Gastrocnemius medialis (tissue), 4 donors: ENCODE measurements around the gene SYS1. TPM values are rescaled to one million over a fixed set of nuclear protein-coding genes. Genes with fewer than 3 reads are reported as not detected.

Source experiments
- ATAC-seq, 2 donors: fragments of 150-250 bp; one replicate each; pipeline ENCODE4 v1.9.1; 2016
- DNase-seq, 2 donors: peaks; one replicate each; pipeline ENCODE4 v3.0.0-alpha.2; 2019
- H3K27ac ChIP-seq, 4 donors: fragments of 200-600 bp; sonication (generic); 1 replicate in 1 of 4; 2 replicates in 3 of 4; pipeline ENCODE4 v1.5.1; 2016 to 2018; ENCODE audit warnings: mild to moderate bottlenecking in 2 of 4, moderate library complexity in 1 of 4
- H3K27me3 ChIP-seq, 3 donors: fragments of 200-600 bp; sonication (generic) in 2 of 3; 1 replicate in 1 of 3; 2 replicates in 2 of 3; pipeline versions ENCODE4 v1.5.1 to v1.6.0; 2016 to 2019; ENCODE audit warnings: mild to moderate bottlenecking in 1 of 3, moderate library complexity in 1 of 3
- H3K36me3 ChIP-seq, 2 donors: fragments of 200-600 bp; sonication (generic) in 1 of 2; one replicate each; pipeline ENCODE4 v1.5.1; 2017 to 2018
- H3K4me1 ChIP-seq, 2 donors: fragments of 200-600 bp; sonication (generic) in 1 of 2; one replicate each; pipeline ENCODE4 v1.5.1; 2016 to 2017; ENCODE audit warnings: mild to moderate bottlenecking in 2 of 2
- H3K4me3 ChIP-seq, 4 donors: fragments of 200-600 bp; sonication (generic) in 3 of 4; 1 replicate in 1 of 4; 2 replicates in 3 of 4; pipeline ENCODE4 v1.5.1; 2016 to 2019; ENCODE audit warnings: mild to moderate bottlenecking in 2 of 4
- H3K9me3 ChIP-seq, 3 donors: fragments of 200-600 bp; sonication (generic) in 2 of 3; 1 replicate in 1 of 3; 2 replicates in 2 of 3; pipeline ENCODE4 v1.5.1; 2016 to 2019
- POLR2A ChIP-seq, 2 donors: fragments of 450-650 bp; IDR thresholded peaks; one replicate each; pipeline ENCODE4 v1.6.1; 2017; ENCODE audit warnings: antibody characterized with exemption in 2 of 2, mild to moderate bottlenecking in 2 of 2, moderate library complexity in 2 of 2
- in situ Hi-C, 4 donors: fragments of 200-750 bp; cut with MboI; loops; one replicate each; pipeline versions ENCODE4 v1.15.0 to v1.8.0; 2017; ENCODE audit warnings: low sequenced_read_pairs in 4 of 4
- intact Hi-C: fragments of 100-400 bp; cut with DNase I; formaldehyde crosslinking; loops from one replicate; pipeline ENCODE4 v1.15.1; 2023; ENCODE audit warnings: low total_unique reads
- total RNA-seq, 4 donors: library from RNA; depleted of rRNA; stranded (reverse); fragments of >200 nt; gene quantifications; one replicate each; pipeline versions ENCODE4 v1.1.0 to v1.2.3, GENCODE V29; 2016
- TF ChIP-seq, protein P1 (sequence below), 5 experiments: fragments of 450-650 bp in 3 of 5; fragments of 200-600 bp in 2 of 5; sonication (generic) in 2 of 5; IDR thresholded peaks in 4 of 5; conservative IDR thresholded peaks in 1 of 5; 1 replicate in 4 of 5; 2 replicates in 1 of 5; pipeline ENCODE4 v1.5.1; 2016 to 2019; ENCODE audit warnings: antibody characterized with exemption in 5 of 5, mild to moderate bottlenecking in 3 of 5, moderate library complexity in 3 of 5

Gene SYS1
- total RNA-seq, 4 donors from 2014 or later, result 34.0 to 59.5 (median 43.7) TPM

DNA sequence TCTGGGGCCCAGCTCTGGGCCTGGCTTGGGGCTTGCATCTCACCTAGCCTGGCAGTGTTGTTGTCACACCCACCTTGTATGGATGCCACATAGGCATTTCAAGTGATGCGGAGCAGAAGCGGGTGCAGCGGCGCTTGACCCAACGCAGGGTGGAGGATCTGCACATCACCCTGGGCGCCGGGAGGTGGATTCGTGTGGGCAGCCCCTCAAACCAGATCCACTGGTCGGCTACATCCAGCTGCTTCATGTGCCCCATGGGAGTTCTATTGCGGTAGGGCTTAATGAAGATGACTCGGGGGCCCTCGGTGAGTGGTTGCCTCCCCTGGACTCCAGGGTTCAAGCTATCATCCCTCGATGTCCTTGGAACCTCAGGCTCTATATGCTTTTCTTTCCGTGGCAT, 12.0 kb downstream of the SYS1 start:
- TF ChIP-seq POLR2A (IDR thresholded peaks at IDR 0.05), result no peak
- TF ChIP-seq, protein P1, sequence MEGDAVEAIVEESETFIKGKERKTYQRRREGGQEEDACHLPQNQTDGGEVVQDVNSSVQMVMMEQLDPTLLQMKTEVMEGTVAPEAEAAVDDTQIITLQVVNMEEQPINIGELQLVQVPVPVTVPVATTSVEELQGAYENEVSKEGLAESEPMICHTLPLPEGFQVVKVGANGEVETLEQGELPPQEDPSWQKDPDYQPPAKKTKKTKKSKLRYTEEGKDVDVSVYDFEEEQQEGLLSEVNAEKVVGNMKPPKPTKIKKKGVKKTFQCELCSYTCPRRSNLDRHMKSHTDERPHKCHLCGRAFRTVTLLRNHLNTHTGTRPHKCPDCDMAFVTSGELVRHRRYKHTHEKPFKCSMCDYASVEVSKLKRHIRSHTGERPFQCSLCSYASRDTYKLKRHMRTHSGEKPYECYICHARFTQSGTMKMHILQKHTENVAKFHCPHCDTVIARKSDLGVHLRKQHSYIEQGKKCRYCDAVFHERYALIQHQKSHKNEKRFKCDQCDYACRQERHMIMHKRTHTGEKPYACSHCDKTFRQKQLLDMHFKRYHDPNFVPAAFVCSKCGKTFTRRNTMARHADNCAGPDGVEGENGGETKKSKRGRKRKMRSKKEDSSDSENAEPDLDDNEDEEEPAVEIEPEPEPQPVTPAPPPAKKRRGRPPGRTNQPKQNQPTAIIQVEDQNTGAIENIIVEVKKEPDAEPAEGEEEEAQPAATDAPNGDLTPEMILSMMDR (IDR thresholded peaks at IDR 0.05 in 4 of 5, conservative IDR thresholded peaks at IDR 0.05 in 1 of 5), result no peak
- no peak overlapping the region for H3K27ac ChIP-seq
- intact Hi-C loops (loop anchor here (1.0 to 5.0 kb wide), 3 partner anchors 56 to 397 kb away; no protein-coding TSS in a partner anchor), in situ Hi-C loops (loop anchor here (5.0 to 25.0 kb wide), 6 partner anchors 37 to 1163 kb away; partner anchors contain the start of gene OSER1 (in 1 of the 4))
- H3K4me1 ChIP-seq, result peaks cover 6 to 12% of the 10 kb centered on the region in 2 donors
- H3K36me3 ChIP-seq, result no peaks in the 10 kb centered on the region
- H3K4me3 ChIP-seq, result no peak overlapping the region
- ATAC-seq (no peak), DNase-seq (no peak)
- no peaks in the 10 kb centered on the region for H3K27me3 ChIP-seq
- no peaks in the 10 kb centered on the region for H3K9me3 ChIP-seq

DNA sequence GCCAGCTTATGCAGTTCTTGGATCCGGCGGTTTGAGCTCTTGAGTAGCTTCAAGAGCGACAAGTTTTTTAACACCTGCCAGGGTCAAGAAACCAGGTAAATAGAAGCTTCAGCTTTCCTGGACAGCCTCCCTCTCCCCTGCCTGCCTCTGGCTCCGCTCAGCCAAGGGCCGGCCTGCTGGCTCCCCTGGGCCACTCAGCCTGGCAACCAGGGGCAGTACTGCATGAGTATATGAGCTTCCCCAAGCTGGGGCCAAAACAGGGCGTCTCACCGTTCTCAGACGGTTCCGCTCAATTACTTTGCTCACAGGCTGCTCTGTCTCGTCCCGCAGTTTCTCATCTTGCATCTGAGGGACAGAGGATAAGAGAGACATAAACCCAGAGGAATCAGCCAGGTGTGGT, 14.3 kb downstream of the SYS1 start:
- intact Hi-C loops, result no loop called here
- DNase-seq (no peak), ATAC-seq (no peak)
- Histone ChIP-seq H3K4me1 (peaks cover 6 to 10% of the 10 kb centered on the region in 2 donors), H3K9me3 (no peaks in the 10 kb centered on the region), H3K36me3 (no peaks in the 10 kb centered on the region), H3K27ac (no peak overlapping the region), H3K4me3 (no peak overlapping the region), H3K27me3 (no peaks in the 10 kb centered on the region)
- in situ Hi-C loops, result loop anchor here in 2 of 4 donors (10.0 kb wide), 2 partner anchors 58 to 62 kb away; no protein-coding TSS in a partner anchor
- TF ChIP-seq POLR2A (IDR thresholded peaks at IDR 0.05), result no peak
- TF ChIP-seq, protein P1 (IDR thresholded peaks at IDR 0.05 in 4 of 5, conservative IDR thresholded peaks at IDR 0.05 in 1 of 5), result no peak

DNA sequence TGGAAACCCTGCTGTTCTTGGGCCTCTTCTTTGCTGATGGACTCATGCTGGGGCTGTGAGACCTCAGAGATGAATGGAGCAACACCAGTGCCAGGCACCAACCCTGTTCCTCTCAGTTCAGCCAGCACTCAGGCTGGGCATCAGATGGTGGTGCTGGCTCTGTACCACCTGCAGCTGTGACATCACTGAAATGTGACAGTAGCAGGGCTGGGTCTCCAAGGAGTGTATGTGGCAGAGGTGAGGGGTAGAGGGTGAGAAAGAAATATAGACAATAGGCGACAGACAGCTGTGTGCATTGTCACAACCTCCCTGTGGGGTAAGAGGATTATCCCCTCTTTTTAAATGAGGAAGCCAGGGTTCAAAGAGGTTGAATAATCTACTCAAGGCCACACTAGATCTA, 15.2 kb downstream of the SYS1 start, which contains the start of gene TP53TG5:
Gene TP53TG5, minus strand, starts transcription at position 135 of the 400 bp plus-strand sequence. Its CDS starts 89 bp downstream, at position 46.
- no peak for ATAC-seq
- in situ Hi-C loops, result loop anchor here in 2 of 4 donors (10.0 kb wide), 2 partner anchors 57 to 63 kb away; no protein-coding TSS in a partner anchor
- intact Hi-C loops, result no loop called here

DNA sequence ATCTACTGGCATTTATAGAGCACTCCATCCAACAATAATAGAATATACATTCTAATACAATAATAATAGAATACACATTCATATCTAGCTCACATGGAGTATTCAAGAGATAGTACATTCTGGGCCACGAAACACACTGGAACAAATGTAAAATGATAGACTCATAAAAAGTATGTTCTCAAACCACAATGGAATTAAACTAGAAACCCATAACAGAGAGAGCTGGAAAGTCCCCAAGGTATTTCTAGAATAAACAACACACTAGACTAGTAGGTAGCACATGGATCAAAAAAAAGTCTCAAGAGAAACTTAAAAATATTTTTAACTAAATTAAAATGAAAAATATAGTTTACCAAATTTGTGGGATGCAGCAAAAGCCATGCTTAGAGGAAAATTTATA, 24.3 kb downstream of the SYS1 start:
- intact Hi-C loops, result no loop called here
- no peak overlapping the region for H3K4me3 ChIP-seq
- TF ChIP-seq POLR2A (IDR thresholded peaks at IDR 0.05), result no peak
- TF ChIP-seq, protein P1 (IDR thresholded peaks at IDR 0.05 in 4 of 5, conservative IDR thresholded peaks at IDR 0.05 in 1 of 5), result no peak
- H3K9me3 ChIP-seq, result no peaks in the 10 kb centered on the region
- H3K36me3 ChIP-seq, result no peaks in the 10 kb centered on the region
- H3K27ac ChIP-seq, result no peak overlapping the region
- H3K27me3 ChIP-seq, result no peaks in the 10 kb centered on the region
- H3K4me1 ChIP-seq, result no peaks in the 10 kb centered on the region
- DNase-seq, result no peak
- in situ Hi-C loops, result no loop called here
- ATAC-seq, result no peak

More for the DNA sequence above, 15.2 kb downstream of the SYS1 start, which contains the start of gene TP53TG5:
- Histone ChIP-seq H3K27me3 (no peaks in the 10 kb centered on the region), H3K4me3 (no peak within 1 kb of the TSS), H3K27ac (no peak within 1 kb of the TSS), H3K4me1 (peaks cover 3% of the 10 kb centered on the region in 2 donors), H3K36me3 (no peaks in the 10 kb centered on the region), H3K9me3 (no peaks in the 10 kb centered on the region)
- TF ChIP-seq, protein P1 (IDR thresholded peaks at IDR 0.05 in 4 of 5, conservative IDR thresholded peaks at IDR 0.05 in 1 of 5), result no peak
- DNase-seq, result no peak

DNA sequence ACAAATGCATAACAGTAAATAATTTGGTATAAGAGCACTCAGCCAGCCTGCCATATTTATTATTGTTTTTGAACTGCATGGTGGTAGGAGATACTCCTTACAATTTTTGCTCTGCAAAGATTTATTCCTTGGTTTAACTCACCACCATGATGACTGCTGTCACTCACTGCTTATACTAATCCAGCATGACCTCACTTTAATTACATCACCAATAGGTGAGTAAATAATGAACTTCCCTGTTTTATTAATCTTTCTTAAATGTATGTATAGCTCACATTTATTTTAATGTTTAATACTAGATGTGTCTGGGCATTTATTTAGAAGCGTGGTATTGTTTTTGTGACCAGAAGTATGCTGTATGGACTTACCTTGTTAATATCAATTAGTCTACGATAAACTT, 28.0 kb downstream of the SYS1 start:
- Histone ChIP-seq H3K4me1 (no peaks in the 10 kb centered on the region), H3K9me3 (no peaks in the 10 kb centered on the region), H3K36me3 (no peaks in the 10 kb centered on the region), H3K27ac (no peak overlapping the region), H3K4me3 (no peak overlapping the region), H3K27me3 (no peaks in the 10 kb centered on the region)
- intact Hi-C loops, result no loop called here
- TF ChIP-seq, protein P1 (IDR thresholded peaks at IDR 0.05 in 4 of 5, conservative IDR thresholded peaks at IDR 0.05 in 1 of 5), result no peak
- no peak for TF ChIP-seq POLR2A (IDR thresholded peaks at IDR 0.05)
- in situ Hi-C loops, result no loop called here
- no peak for DNase-seq
- ATAC-seq, result no peak
